Fibroblast of lung (primary cell): ENCODE results near the gene PDZK1IP1. TPM values are rescaled to one million over a fixed set of nuclear protein-coding genes. Genes with fewer than 3 reads are reported as not detected.

ENCODE experiments used
- DNase-seq, 2 donors: peaks; one replicate each; pipeline versions ENCODE4 v3.0.0 to v3.0.0-alpha.2; 2010; ENCODE audit warnings: low read depth in 2 of 2
- H2AFZ ChIP-seq: 2 replicates; pipeline ENCODE4 v1.5.1; 2012; ENCODE audit warnings: low read length, control low read depth, inconsistent platforms
- H3K27ac ChIP-seq: 2 replicates; pipeline ENCODE4 v1.5.1; 2011; ENCODE audit warnings: low read length, control low read depth; ENCODE audit not compliant: insufficient read depth
- H3K27me3 ChIP-seq: 2 replicates; pipeline ENCODE4 v1.5.1; 2011; ENCODE audit warnings: mild to moderate bottlenecking, low read length; ENCODE audit not compliant: control insufficient read depth, insufficient read depth
- H3K36me3 ChIP-seq: 2 replicates; pipeline ENCODE4 v1.5.1; 2011; ENCODE audit warnings: low read length; ENCODE audit not compliant: control insufficient read depth, insufficient read depth
- H3K4me1 ChIP-seq: 2 replicates; pipeline ENCODE4 v1.5.1; 2011; ENCODE audit warnings: low read length; ENCODE audit not compliant: control insufficient read depth, insufficient read depth; ENCODE audit errors: extremely low read depth
- H3K4me2 ChIP-seq: 2 replicates; pipeline ENCODE4 v1.5.1; 2011; ENCODE audit warnings: low read length, control low read depth; ENCODE audit not compliant: insufficient read depth; ENCODE audit errors: extremely low read depth
- H3K4me3 ChIP-seq, 4 experiments: fragments of 200-600 bp in 1 of 4; sonication (generic) in 1 of 4; replicated peaks in 1 of 4; 2 replicates each; pipeline ENCODE4 v1.5.1; 2011 to 2016; ENCODE audit warnings: low read length in 4 of 4, low read depth in 3 of 4, mild to moderate bottlenecking in 3 of 4, control low read depth in 2 of 4, inconsistent platforms in 1 of 4, mixed read lengths in 1 of 4; ENCODE audit not compliant: insufficient read depth in 1 of 4; ENCODE audit errors: control extremely low read depth in 1 of 4
- H3K79me2 ChIP-seq: 2 replicates; pipeline ENCODE4 v1.5.1; 2012; ENCODE audit warnings: mild to moderate bottlenecking, low read length, inconsistent platforms; ENCODE audit not compliant: control insufficient read depth, insufficient read depth
- H3K9ac ChIP-seq: 2 replicates; pipeline ENCODE4 v1.5.1; 2011; ENCODE audit warnings: mild to moderate bottlenecking, low read length, control low read depth; ENCODE audit not compliant: insufficient read depth
- H3K9me3 ChIP-seq: 2 replicates; pipeline ENCODE4 v1.5.1; 2012; ENCODE audit warnings: low read depth, low read length; ENCODE audit not compliant: control insufficient read depth, insufficient read depth
- H4K20me1 ChIP-seq: 2 replicates; pipeline ENCODE4 v1.5.1; 2011; ENCODE audit warnings: low read length; ENCODE audit not compliant: control insufficient read depth, insufficient read depth; ENCODE audit errors: extremely low read depth
- EZH2 ChIP-seq: IDR thresholded peaks from 2 replicates; pipeline ENCODE4 v1.5.1; 2012; ENCODE audit warnings: low read length, control low read depth, mild to moderate bottlenecking; ENCODE audit errors: missing control alignments
- polyA plus RNA-seq, 2 donors: library from polyadenylated mRNA; depleted of rRNA in 1 of 2; stranded (reverse) in 1 of 2; unstranded in 1 of 2; fragments of >200 nt; gene quantifications; 2 replicates each; pipeline ENCODE4 v1.2.1, GENCODE V29; 2011 to 2012; ENCODE audit warnings: missing spikeins in 1 of 2
- total RNA-seq: library from RNA; depleted of rRNA; stranded (reverse); fragments of >200 nt; gene quantifications from 2 replicates; pipeline ENCODE4 v1.2.1, GENCODE V29; 2014
- TF ChIP-seq, protein P1 (sequence below), 2 donors: IDR thresholded peaks in 1 of 2; conservative IDR thresholded peaks in 1 of 2; 1 replicate in 1 of 2; 2 replicates in 1 of 2; pipeline ENCODE4 v1.5.1; 2011 to 2012; ENCODE audit warnings: low read length in 2 of 2, control low read depth in 1 of 2, inconsistent platforms in 1 of 2, low read depth in 1 of 2, mild to moderate bottlenecking in 1 of 2

PDZK1IP1 gene
- total and polyA plus RNA-seq, 2 donors (not counting 1 experiment from before 2014, with no cell fraction given): not detected

DNA sequence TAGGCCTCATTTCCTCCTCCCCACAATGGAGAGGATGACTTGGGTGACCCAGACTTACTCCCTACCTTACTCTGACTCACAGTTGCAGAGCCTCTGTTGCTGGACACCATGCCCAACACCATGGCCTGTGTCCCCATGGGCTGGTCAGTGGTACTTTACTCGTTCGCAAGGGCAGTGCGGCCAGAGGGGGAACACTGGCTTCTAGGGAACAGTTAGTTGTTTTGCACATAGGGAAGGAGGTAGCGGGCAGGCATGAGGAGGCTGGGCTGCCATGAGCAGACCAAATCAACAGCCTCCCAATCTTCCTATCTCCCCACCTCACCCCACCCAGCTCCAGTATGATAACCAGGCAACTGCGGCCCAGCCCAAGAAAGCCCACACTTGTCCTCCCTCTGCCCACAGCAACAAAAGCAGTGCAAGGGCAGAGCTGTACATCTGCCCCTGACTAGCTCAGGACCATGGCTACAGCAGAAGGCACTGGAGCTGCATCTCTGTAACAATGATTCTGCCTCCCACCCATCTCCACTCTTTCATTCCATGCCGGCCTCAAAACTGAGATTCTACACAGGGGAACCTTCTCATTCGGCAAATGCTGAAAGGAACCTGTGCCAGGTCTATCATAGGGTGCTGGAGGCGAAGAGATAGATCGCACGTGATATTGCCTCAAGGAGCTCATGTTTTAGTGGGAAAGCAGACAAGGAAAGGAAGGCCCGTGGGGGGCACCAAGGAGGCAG lies 23.6 kb upstream of the PDZK1IP1 start:
- Histone ChIP-seq H3K9me3 (no peaks in the 10 kb centered on the region), H3K27me3 (no peaks in the 10 kb centered on the region), H3K79me2 (no peaks in the 10 kb centered on the region), H3K9ac (no peak overlapping the region), H2AFZ (no peak overlapping the region), H3K4me3 (no peak overlapping the region), H3K4me2 (no peak overlapping the region), H3K4me1 (no peaks in the 10 kb centered on the region), H3K36me3 (no peaks in the 10 kb centered on the region), H4K20me1 (no peaks in the 10 kb centered on the region), H3K27ac (no peak overlapping the region)
- TF ChIP-seq, protein P1, sequence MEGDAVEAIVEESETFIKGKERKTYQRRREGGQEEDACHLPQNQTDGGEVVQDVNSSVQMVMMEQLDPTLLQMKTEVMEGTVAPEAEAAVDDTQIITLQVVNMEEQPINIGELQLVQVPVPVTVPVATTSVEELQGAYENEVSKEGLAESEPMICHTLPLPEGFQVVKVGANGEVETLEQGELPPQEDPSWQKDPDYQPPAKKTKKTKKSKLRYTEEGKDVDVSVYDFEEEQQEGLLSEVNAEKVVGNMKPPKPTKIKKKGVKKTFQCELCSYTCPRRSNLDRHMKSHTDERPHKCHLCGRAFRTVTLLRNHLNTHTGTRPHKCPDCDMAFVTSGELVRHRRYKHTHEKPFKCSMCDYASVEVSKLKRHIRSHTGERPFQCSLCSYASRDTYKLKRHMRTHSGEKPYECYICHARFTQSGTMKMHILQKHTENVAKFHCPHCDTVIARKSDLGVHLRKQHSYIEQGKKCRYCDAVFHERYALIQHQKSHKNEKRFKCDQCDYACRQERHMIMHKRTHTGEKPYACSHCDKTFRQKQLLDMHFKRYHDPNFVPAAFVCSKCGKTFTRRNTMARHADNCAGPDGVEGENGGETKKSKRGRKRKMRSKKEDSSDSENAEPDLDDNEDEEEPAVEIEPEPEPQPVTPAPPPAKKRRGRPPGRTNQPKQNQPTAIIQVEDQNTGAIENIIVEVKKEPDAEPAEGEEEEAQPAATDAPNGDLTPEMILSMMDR (conservative IDR thresholded peaks at IDR 0.05 in 1 of 2, IDR thresholded peaks at IDR 0.05 in 1 of 2; ENCODE audit: low read depth in 1 of 2, low read length in 2 of 2): no peak
- no peak for TF ChIP-seq EZH2
- DNase-seq: no peak

DNA sequence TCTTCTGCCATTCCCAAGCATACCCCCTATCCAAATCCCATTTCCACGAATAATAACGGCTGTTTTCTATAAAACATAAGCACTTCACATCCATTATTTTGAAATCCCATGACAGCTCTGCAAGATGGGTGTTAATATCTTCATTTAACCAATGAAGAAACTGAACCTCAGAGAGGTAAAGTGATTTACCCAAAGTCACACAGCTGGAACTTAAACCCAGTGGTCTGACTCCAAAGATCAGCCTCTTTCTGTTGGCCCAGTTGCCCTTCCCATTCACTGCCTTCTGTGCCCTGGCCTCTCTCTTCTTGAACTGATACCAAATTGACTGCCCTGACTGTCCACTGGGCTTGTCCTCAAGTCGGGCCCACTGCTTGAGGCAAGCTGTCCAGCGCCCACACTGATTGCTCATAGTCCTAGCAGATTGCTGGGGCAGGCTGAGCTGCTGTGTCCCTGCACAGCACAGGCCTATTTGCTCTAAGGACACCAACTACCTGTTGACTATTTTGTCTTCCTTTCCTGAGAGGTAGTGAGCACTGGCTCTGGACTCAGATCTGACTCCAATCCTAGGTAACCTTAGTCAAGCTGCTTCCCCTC lies 22.9 kb upstream of the PDZK1IP1 start:
- no peak overlapping the region for H3K4me2 ChIP-seq
- H3K9ac ChIP-seq: no peak overlapping the region
- TF ChIP-seq EZH2: no peak
- TF ChIP-seq, protein P1 (conservative IDR thresholded peaks at IDR 0.05 in 1 of 2, IDR thresholded peaks at IDR 0.05 in 1 of 2; ENCODE audit: low read depth in 1 of 2, low read length in 2 of 2): no peak
- no peaks in the 10 kb centered on the region for H3K27me3 ChIP-seq
- no peak overlapping the region for H3K27ac ChIP-seq
- H3K9me3 ChIP-seq: no peaks in the 10 kb centered on the region
- H3K4me1 ChIP-seq: no peaks in the 10 kb centered on the region
- no peak overlapping the region for H3K4me3 ChIP-seq
- no peak for DNase-seq
- H4K20me1 ChIP-seq: no peaks in the 10 kb centered on the region
- no peaks in the 10 kb centered on the region for H3K36me3 ChIP-seq
- H2AFZ ChIP-seq: no peak overlapping the region
- H3K79me2 ChIP-seq: no peaks in the 10 kb centered on the region

DNA sequence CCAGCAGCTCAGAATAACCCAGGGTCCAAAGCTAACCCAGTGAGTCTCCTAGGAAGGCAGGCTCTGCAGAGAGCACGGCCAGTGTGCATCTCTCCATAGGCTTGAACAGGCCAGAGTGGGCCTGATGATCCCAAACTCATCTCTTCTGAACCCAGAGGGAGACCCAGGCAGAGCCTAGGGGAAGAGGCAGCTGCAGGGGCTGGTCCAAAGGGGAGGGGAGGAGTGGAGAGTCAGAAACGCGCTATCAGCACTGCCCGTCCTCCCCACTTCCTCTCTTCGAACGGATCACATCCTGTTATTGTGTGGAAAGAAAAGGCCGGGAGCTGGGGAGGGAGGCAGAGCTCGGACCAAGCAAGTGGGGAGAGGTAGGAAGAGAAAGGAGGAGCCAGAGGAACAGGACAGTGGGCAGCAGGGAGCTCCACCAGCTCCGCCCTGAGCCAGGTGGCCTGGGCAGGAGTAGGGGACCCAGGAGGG lies 22.0 kb upstream of the PDZK1IP1 start:
- Histone ChIP-seq H3K4me2 (no peak overlapping the region), H3K4me1 (no peaks in the 10 kb centered on the region), H3K27ac (no peak overlapping the region), H4K20me1 (no peaks in the 10 kb centered on the region), H3K9me3 (no peaks in the 10 kb centered on the region), H3K79me2 (no peaks in the 10 kb centered on the region), H3K36me3 (no peaks in the 10 kb centered on the region), H2AFZ (no peak overlapping the region), H3K27me3 (no peaks in the 10 kb centered on the region), H3K9ac (no peak overlapping the region), H3K4me3 (no peak overlapping the region)
- DNase-seq: no peak
- TF ChIP-seq, protein P1 (conservative IDR thresholded peaks at IDR 0.05 in 1 of 2, IDR thresholded peaks at IDR 0.05 in 1 of 2; ENCODE audit: low read depth in 1 of 2, low read length in 2 of 2): no peak
- TF ChIP-seq EZH2: no peak
